Nephron (organoid): Measurements from ENCODE around the gene TSC1.
A peak's percentile ranks its signal among the peaks of the same experiment; 100 is the strongest.
"Not testable (repeated sequence)": the region's sequence is repeated elsewhere in the genome, so short reads cannot be mapped to it uniquely, and the experiment has no call there.

Experiments used
- H3K27ac Mint-ChIP-seq, 3 experiments: 2 replicates each; pipeline ENCODE4 v1.8.0; 2020; ENCODE audit warnings: mixed read lengths in 3 of 3, mild to moderate bottlenecking in 2 of 3, moderate library complexity in 1 of 3
- H3K27me3 Mint-ChIP-seq: 2 replicates; pipeline ENCODE4 v1.8.0; 2021; ENCODE audit warnings: low read depth, mild to moderate bottlenecking, moderate library complexity, mixed read lengths
- H3K36me3 Mint-ChIP-seq: 2 replicates; pipeline ENCODE4 v1.8.0; 2020; ENCODE audit warnings: low read depth, mixed read lengths
- H3K4me1 Mint-ChIP-seq: 2 replicates; pipeline ENCODE4 v1.8.0; 2020; ENCODE audit warnings: mixed read lengths
- H3K4me3 Mint-ChIP-seq, 3 experiments: 2 replicates each; pipeline ENCODE4 v1.8.0; 2020; ENCODE audit warnings: mild to moderate bottlenecking in 3 of 3, mixed read lengths in 3 of 3, moderate library complexity in 2 of 3
- H3K9me3 Mint-ChIP-seq: 2 replicates; pipeline ENCODE4 v1.8.0; 2020; ENCODE audit warnings: mixed read lengths
- CTCF ChIP-seq, 3 experiments: fragments of 200-600 bp; sonication (generic); IDR thresholded peaks; one replicate each; pipeline ENCODE4 v1.5.0; 2021; ENCODE audit warnings: antibody characterized with exemption in 3 of 3; ENCODE audit not compliant: unreplicated experiment in 3 of 3

The TSC1 gene

GRCh38 chr9:132973166-132973565, 28.8 kb upstream of the TSC1 start:
- no peak overlapping the region for H3K4me3 Mint-ChIP-seq
- H3K27me3 Mint-ChIP-seq = peaks cover 56% of the 10 kb centered on the region
- no peaks in the 10 kb centered on the region for H3K9me3 Mint-ChIP-seq
- TF ChIP-seq CTCF (IDR thresholded peaks at IDR 0.05; ENCODE audit: unreplicated experiment in 3 of 3) = no peak
- H3K4me1 Mint-ChIP-seq = peaks cover 5% of the 10 kb centered on the region
- no peaks in the 10 kb centered on the region for H3K36me3 Mint-ChIP-seq
- no peak overlapping the region for H3K27ac Mint-ChIP-seq

DNA sequence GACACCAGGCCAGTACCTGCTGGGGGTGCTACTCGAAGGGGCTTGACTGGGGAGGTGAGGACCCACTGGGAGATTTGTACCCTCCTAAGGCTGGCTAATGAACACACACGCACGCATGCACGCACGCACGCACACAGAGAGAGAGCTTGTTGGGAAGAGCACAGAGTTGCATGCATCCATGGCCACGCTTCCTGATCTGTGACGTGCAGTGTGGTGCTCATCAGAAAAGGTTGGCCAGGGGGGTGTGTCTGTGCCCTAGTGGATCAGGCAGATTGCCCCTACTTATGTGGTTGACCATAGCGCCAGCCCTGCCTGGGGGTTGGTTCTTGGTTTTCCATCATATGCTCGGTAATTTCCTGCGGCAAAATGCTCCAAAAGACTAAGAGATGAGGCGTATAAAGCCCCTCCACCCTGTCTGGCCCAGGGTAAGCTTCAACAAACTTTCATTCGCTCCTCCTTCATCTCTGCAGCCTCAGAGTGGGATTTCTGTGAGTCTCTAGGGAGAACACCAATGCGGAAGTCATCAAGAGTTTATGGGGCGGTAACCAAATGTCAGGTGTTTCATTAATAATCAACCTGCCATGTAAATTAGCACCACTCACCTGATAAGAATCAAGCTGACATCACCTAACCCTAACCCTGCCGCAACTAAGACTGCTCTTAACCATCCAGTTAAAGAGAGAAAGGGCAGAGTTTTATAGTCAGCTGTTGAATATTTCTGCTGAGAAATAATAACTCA, 26.1 kb upstream of the TSC1 start:
- H3K27me3 Mint-ChIP-seq = peaks cover 41% of the 10 kb centered on the region
- H3K4me3 Mint-ChIP-seq = no peak overlapping the region
- TF ChIP-seq CTCF (IDR thresholded peaks at IDR 0.05; ENCODE audit: unreplicated experiment in 3 of 3) = no peak
- H3K9me3 Mint-ChIP-seq = no peaks in the 10 kb centered on the region
- no peaks in the 10 kb centered on the region for H3K36me3 Mint-ChIP-seq
- peaks cover 5% of the 10 kb centered on the region for H3K4me1 Mint-ChIP-seq
- H3K27ac Mint-ChIP-seq = peak overlapping the region; percentile 70 to 89 (median 76)

- H3K9me3 Mint-ChIP-seq = no peaks in the 10 kb centered on the region
- H3K36me3 Mint-ChIP-seq = no peaks in the 10 kb centered on the region
- H3K27me3 Mint-ChIP-seq = peaks cover 35% of the 10 kb centered on the region
- no peak overlapping the region for H3K4me3 Mint-ChIP-seq
- peak overlapping the region in 1 of 3 experiments; percentile 89 for H3K27ac Mint-ChIP-seq
- TF ChIP-seq CTCF (IDR thresholded peaks at IDR 0.05; ENCODE audit: unreplicated experiment in 3 of 3) = no peak
- peaks cover 5% of the 10 kb centered on the region for H3K4me1 Mint-ChIP-seq
Observed at GRCh38 chr9:132969783-132970182, 25.4 kb upstream of the TSC1 start.

GRCh38 chr9:132967908-132968307, 23.5 kb upstream of the TSC1 start:
- H3K4me1 Mint-ChIP-seq, H3K27ac Mint-ChIP-seq, H3K9me3 Mint-ChIP-seq, H3K36me3 Mint-ChIP-seq, H3K4me3 Mint-ChIP-seq: not testable (repeated sequence)
- H3K27me3 Mint-ChIP-seq = peaks cover 23% of the 10 kb centered on the region

DNA sequence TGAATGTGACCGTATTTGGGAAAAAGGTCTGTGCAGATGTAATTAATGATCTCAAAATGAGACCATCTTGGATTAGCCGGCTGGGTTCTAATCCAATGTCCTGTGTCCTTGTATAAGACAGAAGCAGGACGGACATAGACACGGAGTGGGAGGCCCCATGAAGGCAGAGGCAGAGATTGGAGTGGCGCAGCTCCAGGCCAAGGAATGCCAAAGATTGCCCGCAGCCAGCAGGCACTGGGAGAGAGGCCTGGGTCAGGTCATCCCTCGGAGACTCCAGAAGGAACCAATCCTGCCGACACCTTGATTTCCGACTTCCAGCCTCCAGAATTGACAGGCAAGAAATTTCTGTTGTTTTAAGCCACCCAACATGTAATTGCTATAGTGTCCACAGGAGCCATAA, 21.1 kb upstream of the TSC1 start:
- H3K4me3 Mint-ChIP-seq = no peak overlapping the region
- H3K9me3 Mint-ChIP-seq = no peaks in the 10 kb centered on the region
- H3K4me1 Mint-ChIP-seq = peaks cover 1% of the 10 kb centered on the region
- TF ChIP-seq CTCF (IDR thresholded peaks at IDR 0.05; ENCODE audit: unreplicated experiment in 3 of 3) = no peak
- H3K27ac Mint-ChIP-seq = no peak overlapping the region
- H3K36me3 Mint-ChIP-seq = no peaks in the 10 kb centered on the region
- peaks cover 8% of the 10 kb centered on the region for H3K27me3 Mint-ChIP-seq

DNA sequence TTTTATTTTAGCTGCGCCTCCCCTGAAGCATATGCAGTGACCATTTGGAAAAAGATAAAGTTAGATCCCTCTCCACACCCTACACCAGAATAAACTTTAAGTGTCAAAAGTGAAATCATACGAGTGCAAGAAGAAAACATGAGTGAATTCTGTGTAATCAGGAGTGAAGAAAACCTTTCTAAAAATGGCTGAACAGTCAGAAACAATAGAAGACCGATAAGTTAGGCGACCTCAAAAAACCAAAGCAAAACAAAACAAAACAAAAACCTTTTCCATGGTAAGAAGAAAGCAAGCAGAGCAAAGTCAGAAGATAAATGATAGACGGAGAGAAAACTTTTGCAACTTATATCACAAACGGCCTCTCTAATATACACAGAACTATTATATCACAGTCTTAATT, 16.6 kb upstream of the TSC1 start:
- Mint-ChIP-seq H3K27me3 (peaks cover 8% of the 10 kb centered on the region), H3K4me1 (no peaks in the 10 kb centered on the region), H3K9me3 (peaks cover 10% of the 10 kb centered on the region), H3K36me3 (no peaks in the 10 kb centered on the region), H3K27ac (no peak overlapping the region), H3K4me3 (no peak overlapping the region)
- no peak for TF ChIP-seq CTCF (IDR thresholded peaks at IDR 0.05; ENCODE audit: unreplicated experiment in 3 of 3)
